ENCODE measurements around the gene DNAAF8.

DNAAF8 gene

DNA sequence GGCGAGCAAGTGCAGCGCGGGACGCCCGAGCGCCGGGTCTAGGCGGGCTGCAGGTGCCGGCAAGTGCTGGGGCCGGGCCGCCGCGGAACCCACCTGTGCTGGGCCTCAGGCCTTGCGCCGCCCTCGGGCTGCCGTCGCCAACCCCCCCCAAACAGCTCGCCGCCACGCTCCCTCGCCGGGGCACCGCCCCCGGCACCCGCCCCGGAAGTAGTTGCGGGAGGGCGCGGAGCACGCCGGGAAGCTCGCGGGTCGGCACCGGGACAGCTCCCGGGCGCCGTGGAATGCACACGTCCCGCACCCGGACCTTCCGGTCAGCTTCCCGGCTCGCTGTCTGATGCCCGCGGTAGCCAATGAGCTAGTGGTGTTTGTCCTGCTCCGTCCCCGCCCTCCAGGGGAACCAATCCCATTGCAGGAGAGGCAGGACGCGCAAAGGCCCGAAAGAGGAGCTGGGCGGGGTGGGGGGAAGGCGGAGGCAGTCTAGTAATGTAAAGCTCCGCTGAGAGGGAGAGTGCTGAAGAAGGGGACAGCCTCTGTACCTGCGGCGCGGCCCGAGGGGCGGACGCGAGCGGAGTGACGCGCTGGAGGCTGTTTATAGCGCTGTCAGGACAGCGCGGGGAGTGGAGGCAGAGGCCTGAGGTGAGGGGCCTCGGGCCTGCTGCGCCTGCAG, at the start of gene DNAAF8, which contains the start of gene ANKS3:
Gene DNAAF8, plus strand, starts transcription at position 475 of the 667 bp plus-strand sequence. CDS start 1,978 bp downstream, outside the sequence.
Gene ANKS3, minus strand, starts transcription at position 209 of the 667 bp plus-strand sequence. CDS start 4,122 bp downstream, outside the sequence.
- Histone ChIP-seq H3K27me3 (ENCODE audit: control insufficient read depth, insufficient read depth, low read length) (no peaks in the 10 kb centered on the region), H3K4me3 (ENCODE audit: low read length) (peak within 1 kb of the TSS; percentile 98), H3K36me3 (ENCODE audit: control insufficient read depth, insufficient read depth, low read length) (no peaks in the 10 kb centered on the region), H3K9me3 (ENCODE audit: control insufficient read depth, low read length) (no peaks in the 10 kb centered on the region), H3K9ac (ENCODE audit: low read length) (peak within 1 kb of the TSS; percentile 71), H3K4me1 (ENCODE audit: control insufficient read depth, insufficient read depth, low read length) (peaks cover 6% of the 10 kb centered on the region)

GRCh38 chr16:4684763-4685162, 49.6 kb upstream of the DNAAF8 start:
- H3K4me1 ChIP-seq (ENCODE audit: control insufficient read depth, insufficient read depth, low read length): peaks cover 32% of the 10 kb centered on the region
- H3K4me3 ChIP-seq (ENCODE audit: low read length): no peak overlapping the region
- peaks cover 8% of the 10 kb centered on the region for H3K36me3 ChIP-seq (ENCODE audit: control insufficient read depth, insufficient read depth, low read length)
- no peaks in the 10 kb centered on the region for H3K27me3 ChIP-seq (ENCODE audit: control insufficient read depth, insufficient read depth, low read length)
- no peaks in the 10 kb centered on the region for H3K9me3 ChIP-seq (ENCODE audit: control insufficient read depth, low read length)
- no peak overlapping the region for H3K9ac ChIP-seq (ENCODE audit: low read length)

DNA sequence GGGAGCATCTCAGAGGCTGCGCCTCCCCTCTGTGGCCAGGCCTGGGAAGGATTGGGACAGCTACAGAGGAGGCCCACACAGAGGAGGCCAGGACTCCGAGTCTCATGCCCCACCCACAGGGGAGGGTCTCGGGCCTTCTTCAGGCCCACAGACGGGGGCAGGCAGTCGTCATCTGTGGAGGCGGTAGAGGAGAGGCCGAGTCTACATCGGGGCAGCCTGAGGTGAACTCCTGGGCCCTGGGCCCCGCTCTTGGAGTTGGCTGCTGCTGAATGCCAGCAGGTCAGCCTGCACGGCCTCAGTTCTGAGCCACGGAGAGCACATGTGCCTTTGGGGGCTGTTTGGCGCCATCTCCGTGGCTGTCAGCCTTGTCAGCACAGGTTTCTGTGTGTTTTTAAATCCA, 49.0 kb upstream of the DNAAF8 start:
- Histone ChIP-seq H3K27me3 (ENCODE audit: control insufficient read depth, insufficient read depth, low read length) (no peaks in the 10 kb centered on the region), H3K36me3 (ENCODE audit: control insufficient read depth, insufficient read depth, low read length) (peaks cover 8% of the 10 kb centered on the region), H3K4me3 (ENCODE audit: low read length) (no peak overlapping the region), H3K9ac (ENCODE audit: low read length) (no peak overlapping the region), H3K9me3 (ENCODE audit: control insufficient read depth, low read length) (no peaks in the 10 kb centered on the region), H3K4me1 (ENCODE audit: control insufficient read depth, insufficient read depth, low read length) (peaks cover 27% of the 10 kb centered on the region)

DNA sequence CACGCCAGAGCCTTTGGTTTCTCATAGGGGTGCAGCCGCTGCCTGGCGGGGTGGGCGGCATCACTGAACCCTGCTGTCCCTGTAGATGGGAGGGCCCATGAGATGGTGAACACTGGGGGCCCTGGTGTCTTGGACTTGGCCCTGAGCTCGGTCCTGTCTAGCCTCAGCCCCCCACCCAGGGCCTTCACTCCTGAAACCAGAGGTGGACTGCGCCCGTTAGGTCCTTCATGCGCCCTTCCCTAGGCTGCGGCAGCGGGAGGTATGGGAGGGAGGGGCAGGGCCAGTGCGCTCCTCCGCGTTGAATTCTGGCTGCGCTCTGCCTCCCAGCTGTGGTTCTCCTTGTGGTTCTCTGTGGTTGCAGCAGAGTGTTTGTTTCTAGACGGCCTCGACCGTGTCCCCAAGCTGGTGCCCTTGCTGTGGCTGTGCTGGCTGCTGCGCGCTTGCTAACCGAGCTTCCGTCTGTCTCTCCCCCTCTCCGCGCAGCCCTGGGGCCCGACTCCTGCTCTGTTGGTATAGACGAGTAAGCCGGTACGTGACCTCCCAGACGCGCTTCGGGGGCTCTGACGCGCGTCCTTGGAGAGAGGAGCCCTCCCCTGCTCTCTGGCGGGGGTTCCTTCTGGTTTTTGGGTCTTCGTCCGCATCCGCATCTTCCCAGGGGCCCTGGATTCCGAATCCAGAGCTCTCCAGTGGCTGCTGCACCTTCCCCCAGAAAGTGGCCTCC, 48.4 kb upstream of the DNAAF8 start:
- H3K4me3 ChIP-seq (ENCODE audit: low read length): no peak overlapping the region
- peaks cover 8% of the 10 kb centered on the region for H3K36me3 ChIP-seq (ENCODE audit: control insufficient read depth, insufficient read depth, low read length)
- no peaks in the 10 kb centered on the region for H3K9me3 ChIP-seq (ENCODE audit: control insufficient read depth, low read length)
- H3K4me1 ChIP-seq (ENCODE audit: control insufficient read depth, insufficient read depth, low read length): peaks cover 21% of the 10 kb centered on the region
- H3K9ac ChIP-seq (ENCODE audit: low read length): no peak overlapping the region
- no peaks in the 10 kb centered on the region for H3K27me3 ChIP-seq (ENCODE audit: control insufficient read depth, insufficient read depth, low read length)

DNA sequence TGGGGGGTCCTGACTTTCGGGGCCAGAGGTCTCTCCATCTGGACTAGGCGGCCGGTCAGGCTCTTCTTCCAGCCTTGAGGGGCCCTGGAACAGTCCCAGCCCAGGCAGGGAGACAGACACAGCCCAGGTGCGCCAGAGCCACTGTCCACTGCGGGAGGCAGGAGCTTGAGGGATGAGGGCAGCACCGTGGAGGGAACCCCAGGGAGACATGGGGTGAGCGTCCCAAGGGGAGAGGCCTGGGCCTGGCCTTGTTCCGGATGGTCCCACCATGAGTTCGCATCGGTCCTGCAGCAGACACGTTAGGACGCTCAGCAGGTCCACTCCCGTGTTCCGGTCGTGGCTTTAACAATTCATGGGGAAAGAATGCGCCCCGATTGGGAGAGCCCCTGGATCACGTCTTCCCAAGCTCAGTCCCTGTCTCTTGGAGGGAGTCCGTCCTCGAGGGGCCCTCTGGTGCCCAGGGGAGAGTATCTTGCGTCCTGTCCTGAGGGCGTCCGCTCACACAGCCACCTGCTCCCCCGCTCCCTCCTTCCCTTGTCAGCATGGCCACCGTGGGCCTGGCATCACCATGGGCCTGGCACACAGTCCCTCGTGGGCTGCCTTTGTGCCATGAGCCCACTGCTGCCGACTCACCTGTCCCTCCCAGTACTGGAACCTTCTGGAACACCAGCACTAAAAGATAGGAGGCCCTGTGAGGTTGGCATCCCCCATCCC, 47.7 kb upstream of the DNAAF8 start:
- no peak overlapping the region for H3K9ac ChIP-seq (ENCODE audit: low read length)
- no peaks in the 10 kb centered on the region for H3K9me3 ChIP-seq (ENCODE audit: control insufficient read depth, low read length)
- H3K36me3 ChIP-seq (ENCODE audit: control insufficient read depth, insufficient read depth, low read length): peaks cover 8% of the 10 kb centered on the region
- H3K4me1 ChIP-seq (ENCODE audit: control insufficient read depth, insufficient read depth, low read length): peaks cover 13% of the 10 kb centered on the region
- no peaks in the 10 kb centered on the region for H3K27me3 ChIP-seq (ENCODE audit: control insufficient read depth, insufficient read depth, low read length)
- H3K4me3 ChIP-seq (ENCODE audit: low read length): no peak overlapping the region

- H3K36me3 ChIP-seq (ENCODE audit: control insufficient read depth, insufficient read depth, low read length): peaks cover 8% of the 10 kb centered on the region
- H3K27me3 ChIP-seq (ENCODE audit: control insufficient read depth, insufficient read depth, low read length): no peaks in the 10 kb centered on the region
Observed at GRCh38 chr16:4687416-4687815, 46.9 kb upstream of the DNAAF8 start.

GRCh38 chr16:4687946-4688673, 46.2 kb upstream of the DNAAF8 start:
- H3K4me1 ChIP-seq (ENCODE audit: control insufficient read depth, insufficient read depth, low read length): peaks cover 15% of the 10 kb centered on the region
- H3K4me3 ChIP-seq (ENCODE audit: low read length): no peak overlapping the region
- no peaks in the 10 kb centered on the region for H3K9me3 ChIP-seq (ENCODE audit: control insufficient read depth, low read length)
- no peak overlapping the region for H3K9ac ChIP-seq (ENCODE audit: low read length)
- no peaks in the 10 kb centered on the region for H3K27me3 ChIP-seq (ENCODE audit: control insufficient read depth, insufficient read depth, low read length)
- H3K36me3 ChIP-seq (ENCODE audit: control insufficient read depth, insufficient read depth, low read length): peaks cover 8% of the 10 kb centered on the region

More at GRCh38 chr16:4687416-4687815, 46.9 kb upstream of the DNAAF8 start:
- H3K9ac ChIP-seq (ENCODE audit: low read length): no peak overlapping the region
- H3K9me3 ChIP-seq (ENCODE audit: control insufficient read depth, low read length): no peaks in the 10 kb centered on the region
- no peak overlapping the region for H3K4me3 ChIP-seq (ENCODE audit: low read length)
- peaks cover 15% of the 10 kb centered on the region for H3K4me1 ChIP-seq (ENCODE audit: control insufficient read depth, insufficient read depth, low read length)

- H3K4me3 ChIP-seq (ENCODE audit: low read length): no peak overlapping the region
- no peaks in the 10 kb centered on the region for H3K9me3 ChIP-seq (ENCODE audit: control insufficient read depth, low read length)
- H3K4me1 ChIP-seq (ENCODE audit: control insufficient read depth, insufficient read depth, low read length): peaks cover 12% of the 10 kb centered on the region
- H3K36me3 ChIP-seq (ENCODE audit: control insufficient read depth, insufficient read depth, low read length): peaks cover 8% of the 10 kb centered on the region
- no peak overlapping the region for H3K9ac ChIP-seq (ENCODE audit: low read length)
- H3K27me3 ChIP-seq (ENCODE audit: control insufficient read depth, insufficient read depth, low read length): no peaks in the 10 kb centered on the region
Observed at GRCh38 chr16:4688674-4689045, 45.7 kb upstream of the DNAAF8 start.

GRCh38 chr16:4689091-4689671, 45.2 kb upstream of the DNAAF8 start:
- H3K36me3 ChIP-seq (ENCODE audit: control insufficient read depth, insufficient read depth, low read length): peaks cover 4% of the 10 kb centered on the region

GRCh38 chr16:4689864-4690704, 44.3 kb upstream of the DNAAF8 start:
- no peak overlapping the region for H3K9ac ChIP-seq (ENCODE audit: low read length)
- H3K36me3 ChIP-seq (ENCODE audit: control insufficient read depth, insufficient read depth, low read length): no peaks in the 10 kb centered on the region
- H3K27me3 ChIP-seq (ENCODE audit: control insufficient read depth, insufficient read depth, low read length): no peaks in the 10 kb centered on the region

More at GRCh38 chr16:4689091-4689671, 45.2 kb upstream of the DNAAF8 start:
- Histone ChIP-seq H3K9ac (ENCODE audit: low read length) (no peak overlapping the region), H3K4me1 (ENCODE audit: control insufficient read depth, insufficient read depth, low read length) (peaks cover 12% of the 10 kb centered on the region), H3K27me3 (ENCODE audit: control insufficient read depth, insufficient read depth, low read length) (no peaks in the 10 kb centered on the region), H3K4me3 (ENCODE audit: low read length) (no peak overlapping the region), H3K9me3 (ENCODE audit: control insufficient read depth, low read length) (no peaks in the 10 kb centered on the region)

More at GRCh38 chr16:4689864-4690704, 44.3 kb upstream of the DNAAF8 start:
- no peak overlapping the region for H3K4me3 ChIP-seq (ENCODE audit: low read length)
- peaks cover 19% of the 10 kb centered on the region for H3K4me1 ChIP-seq (ENCODE audit: control insufficient read depth, insufficient read depth, low read length)
- H3K9me3 ChIP-seq (ENCODE audit: control insufficient read depth, low read length): no peaks in the 10 kb centered on the region

Data from mucosa of stomach (tissue), 1 donor.